HCT116 (cell line): ENCODE measurements around the gene PACSIN2. TPM values are rescaled to one million over a fixed set of nuclear protein-coding genes. Genes with fewer than 3 reads are reported as not detected.

Source experiments
- ATAC-seq: fragments of 200-7000 bp; cut with Tn5 transposase; 2 replicates; pipeline ENCODE4 v1.9.1; 2020; ENCODE audit warnings: mild to moderate bottlenecking, moderate library complexity
- BruUV-seq: library from RNA; stranded (reverse); fragments of 400-500 nt; replicated peaks from 2 replicates; lab custom pipeline; 2021; lab: Mats Ljungman, UMichigan
- CTCF ChIA-PET: fragments of 300-600 bp; sonication (Branson Sonifier 250); formaldehyde crosslinking; loops from one replicate; lab custom pipeline; 2021; ENCODE audit warnings: antibody characterized with exemption; lab: Charles Lee
- POLR2A ChIA-PET: fragments of 300-600, 350-600 bp; sonication (Branson Sonifier 250); formaldehyde crosslinking; loops from one replicate; lab custom pipeline; 2021; ENCODE audit warnings: antibody characterized with exemption; lab: Charles Lee
- RAD21 ChIA-PET, 2 experiments: fragments of 300-600 bp; sonication (Branson Sonifier 250); formaldehyde crosslinking; loops; one replicate each; lab custom pipeline; 2023; ENCODE audit warnings: low total read pairs in 2 of 2; ENCODE audit not compliant: uncharacterized antibody in 2 of 2, unreplicated experiment in 2 of 2, low non-redundant PET in 1 of 2; lab: Charles Lee
- DNase-seq: peaks from one replicate; pipeline ENCODE4 v3.0.0-alpha.2; 2010; ENCODE audit warnings: low read depth, low spot score
- H2AFZ ChIP-seq: fragments of 200-600 bp; shearing (Covaris generic), sonication (generic); 2 replicates; pipeline ENCODE4 v1.6.1; 2017; ENCODE audit warnings: low read depth, mixed run types, mixed read lengths, antibody characterized with exemption, low read length; ENCODE audit not compliant: poor library complexity, severe bottlenecking
- H3K27ac ChIP-seq: 2 replicates; pipeline ENCODE4 v1.5.1; 2012; ENCODE audit warnings: low read depth, low read length
- H3K27me3 ChIP-seq: fragments of 200-600 bp; sonication (generic); 2 replicates; pipeline ENCODE4 v1.6.1; 2016; ENCODE audit warnings: mixed run types, low read length, mixed read lengths; ENCODE audit not compliant: insufficient read depth
- H3K36me3 ChIP-seq, 2 experiments: fragments of 200-500 bp in 1 of 2; fragments of 200-600 bp in 1 of 2; sonication (Bioruptor generic) in 1 of 2; sonication (generic) in 1 of 2; 2 replicates each; pipeline versions ENCODE4 v1.5.1 to v1.6.1; 2014 to 2016; ENCODE audit warnings: low read length in 2 of 2, inconsistent platforms in 1 of 2, mixed read lengths in 1 of 2, mixed run types in 1 of 2; ENCODE audit not compliant: insufficient read depth in 2 of 2, control insufficient read depth in 1 of 2
- H3K4me1 ChIP-seq, 2 experiments: fragments of 200-600 bp in 1 of 2; sonication (generic) in 1 of 2; 2 replicates each; pipeline versions ENCODE4 v1.5.1 to v1.6.1; 2012 to 2017; ENCODE audit warnings: low read length in 2 of 2, inconsistent platforms in 1 of 2, mild to moderate bottlenecking in 1 of 2, mixed read lengths in 1 of 2, mixed run types in 1 of 2, moderate library complexity in 1 of 2; ENCODE audit not compliant: insufficient read depth in 2 of 2, control insufficient read depth in 1 of 2
- H3K4me2 ChIP-seq: fragments of 200-600 bp; sonication (generic); 2 replicates; pipeline ENCODE4 v1.6.1; 2017; ENCODE audit warnings: mixed run types, low read length, mixed read lengths
- H3K4me3 ChIP-seq, 2 experiments: fragments of 200-600 bp in 1 of 2; sonication (generic) in 1 of 2; replicated peaks in 1 of 2; 2 replicates each; pipeline ENCODE4 v1.5.1; 2011 to 2016; ENCODE audit warnings: low read length in 2 of 2, control low read depth in 1 of 2, low read depth in 1 of 2, mild to moderate bottlenecking in 1 of 2, mixed read lengths in 1 of 2, mixed run types in 1 of 2
- H3K79me2 ChIP-seq: fragments of 200-600 bp; sonication (generic); 2 replicates; pipeline ENCODE4 v1.6.1; 2017; ENCODE audit warnings: mild to moderate bottlenecking, mixed run types, low read length, moderate library complexity, mixed read lengths; ENCODE audit not compliant: insufficient read depth
- H3K9ac ChIP-seq: fragments of 200-600 bp; sonication (generic); 2 replicates; pipeline ENCODE4 v1.6.1; 2016; ENCODE audit warnings: low read length, mixed read lengths
- H3K9me2 ChIP-seq: fragments of 200-600 bp; sonication (generic), shearing (Covaris generic); 2 replicates; pipeline ENCODE4 v1.6.1; 2017; ENCODE audit warnings: mixed run types, mild to moderate bottlenecking, moderate library complexity; ENCODE audit not compliant: insufficient read depth
- H3K9me3 ChIP-seq, 2 experiments: fragments of 200-500 bp in 1 of 2; fragments of 200-600 bp in 1 of 2; sonication (Bioruptor generic) in 1 of 2; sonication (generic) in 1 of 2; 2 replicates each; pipeline ENCODE4 v1.6.1; 2014 to 2017; ENCODE audit warnings: low read length in 2 of 2, mixed read lengths in 2 of 2, inconsistent platforms in 1 of 2, low read depth in 1 of 2, mild to moderate bottlenecking in 1 of 2, mixed run types in 1 of 2, moderate library complexity in 1 of 2; ENCODE audit not compliant: control insufficient read depth in 1 of 2, insufficient read depth in 1 of 2
- H4K20me1 ChIP-seq: fragments of 200-600 bp; sonication (generic), shearing (Covaris generic); 2 replicates; pipeline ENCODE4 v1.6.1; 2017; ENCODE audit warnings: mixed run types, mild to moderate bottlenecking, moderate library complexity; ENCODE audit not compliant: insufficient read depth
- CEBPB ChIP-seq: IDR thresholded peaks from 2 replicates; pipeline ENCODE4 v1.6.1; 2012; ENCODE audit warnings: low read depth
- CTCF ChIP-seq, 3 experiments: fragments of 200-600 bp in 1 of 3; sonication (generic) in 1 of 3; IDR thresholded peaks in 2 of 3; conservative IDR thresholded peaks in 1 of 3; 2 replicates each; pipeline ENCODE4 v1.5.1; 2012 to 2017; ENCODE audit warnings: low read depth in 2 of 3, low read length in 2 of 3, antibody characterized with exemption in 1 of 3, borderline replicate concordance in 1 of 3, control low read depth in 1 of 3, mild to moderate bottlenecking in 1 of 3, mixed read lengths in 1 of 3, mixed run types in 1 of 3, moderate library complexity in 1 of 3; ENCODE audit not compliant: insufficient read depth in 1 of 3
- ELF1 ChIP-seq: IDR thresholded peaks from 2 replicates; pipeline ENCODE4 v1.6.1; 2012; ENCODE audit warnings: low read depth, borderline replicate concordance
- EZH2 ChIP-seq: fragments of 200-600 bp; sonication (generic); IDR thresholded peaks from 2 replicates; pipeline ENCODE4 v1.6.1; 2017; ENCODE audit warnings: antibody characterized with exemption, mixed run types
- EZH2phosphoT487 ChIP-seq: fragments of 200-600 bp; IDR thresholded peaks from 2 replicates; pipeline ENCODE4 v1.6.1; 2018; ENCODE audit warnings: antibody characterized with exemption, borderline replicate concordance
- JUND ChIP-seq: IDR thresholded peaks from 2 replicates; pipeline ENCODE4 v1.6.1; 2012
- POLR2A ChIP-seq: IDR thresholded peaks from 2 replicates; pipeline ENCODE4 v1.7.0; 2011; ENCODE audit warnings: borderline replicate concordance; ENCODE audit not compliant: insufficient read depth, insufficient read length; ENCODE audit errors: extremely low read depth
- RAD21 ChIP-seq: IDR thresholded peaks from 2 replicates; pipeline ENCODE4 v1.6.1; 2012; ENCODE audit warnings: low read depth, mild to moderate bottlenecking
- REST ChIP-seq: IDR thresholded peaks from 2 replicates; pipeline ENCODE4 v1.6.1; 2012; ENCODE audit warnings: low read depth
- SIN3A ChIP-seq: IDR thresholded peaks from 2 replicates; pipeline ENCODE4 v1.6.1; 2012; ENCODE audit warnings: low read depth
- SP1 ChIP-seq: IDR thresholded peaks from 2 replicates; pipeline ENCODE4 v1.6.1; 2012; ENCODE audit warnings: low read depth
- SRF ChIP-seq: IDR thresholded peaks from 2 replicates; pipeline ENCODE4 v1.6.1; 2012; ENCODE audit warnings: low read depth
- TCF7L2 ChIP-seq: IDR thresholded peaks from 2 replicates; pipeline ENCODE4 v1.7.0; 2011; ENCODE audit warnings: borderline replicate concordance, inconsistent platforms; ENCODE audit not compliant: insufficient read depth, insufficient read length; ENCODE audit errors: extremely low read depth
- YY1 ChIP-seq: IDR thresholded peaks from 2 replicates; pipeline ENCODE4 v1.6.1; 2011; ENCODE audit warnings: low read length, low read depth, moderate library complexity, mild to moderate bottlenecking; ENCODE audit not compliant: insufficient replicate concordance; ENCODE audit errors: extremely low read depth
- ZBTB33 ChIP-seq: IDR thresholded peaks from 2 replicates; pipeline ENCODE4 v1.6.1; 2011; ENCODE audit warnings: mild to moderate bottlenecking, low read length, moderate library complexity; ENCODE audit not compliant: insufficient replicate concordance; ENCODE audit errors: extremely low read depth
- ZFX ChIP-seq: fragments of 450-650 bp; IDR thresholded peaks from 2 replicates; pipeline ENCODE4 v1.6.1; 2017
- ZNF274 ChIP-seq: fragments of 200-500 bp; sonication (Bioruptor generic); IDR thresholded peaks from 2 replicates; pipeline ENCODE4 v1.6.1; 2014; ENCODE audit warnings: mild to moderate bottlenecking, low read depth, low read length, inconsistent platforms
- intact Hi-C: fragments of 100-400 bp; cut with micrococcal nuclease; formaldehyde crosslinking; loops from 2 replicates; pipeline ENCODE4 v1.10.0; 2022
- total RNA-seq: library from RNA; stranded (reverse); gene quantifications from one replicate; pipeline ENCODE4 v1.2.1, GENCODE V29; 2021; ENCODE audit not compliant: unreplicated experiment

PACSIN2 gene
- total RNA-seq, 1 experiment from 2014 or later = 48.2 TPM

- TF ChIP-seq YY1 (no peak), SIN3A (no peak), ZBTB33 (no peak), ELF1 (no peak), ZNF274 (no peak), REST (no peak), CTCF (IDR thresholded peaks at IDR 0.05 in 2 of 3, conservative IDR thresholded peaks at IDR 0.05 in 1 of 3; ENCODE audit: borderline replicate concordance in 1 of 3, insufficient read depth in 1 of 3, low read depth in 2 of 3, low read length in 2 of 3) (no peak), EZH2phosphoT487 (no peak), RAD21 (no peak), CEBPB (no peak), SP1 (no peak), JUND (no peak), POLR2A (no peak), ZFX (no peak), EZH2 (no peak), SRF (no peak), TCF7L2 (no peak)
- TF ChIP-seq, all 23 proteins: peak for 0
- CTCF ChIA-PET = interaction anchor here (0.6 to 1.3 kb wide), 2 partner anchors 9 to 11 kb away, joined by 4 to 6 read pairs; no protein-coding TSS in a partner anchor
- H3K36me3 ChIP-seq = peaks cover 8 to 22% of the 10 kb centered on the region in 2 experiments; a peak in 3 of 4 replicates
Observed at GRCh38 chr22:42877158-42877557, 137.8 kb downstream of the PACSIN2 start.

More at GRCh38 chr22:42877158-42877557, 137.8 kb downstream of the PACSIN2 start:
- H2AFZ ChIP-seq = no peak overlapping the region
- ChIA-PET RAD21 (no interaction called here), POLR2A (no interaction called here)
- no peak overlapping the region for H3K4me3 ChIP-seq
- H3K4me1 ChIP-seq = no peaks in the 10 kb centered on the region
- H3K79me2 ChIP-seq = no peaks in the 10 kb centered on the region
- intact Hi-C loops = no loop called here
- no peaks in the 10 kb centered on the region for H3K9me3 ChIP-seq
- H3K27ac ChIP-seq = no peak overlapping the region
- H3K4me2 ChIP-seq = no peak overlapping the region
- DNase-seq (no peak), ATAC-seq (no peak)
- H3K27me3 ChIP-seq = no peaks in the 10 kb centered on the region
- no peaks in the 10 kb centered on the region for H4K20me1 ChIP-seq
- no peaks in the 10 kb centered on the region for H3K9me2 ChIP-seq
- no peak overlapping the region for H3K9ac ChIP-seq
- no TSS peak for BruUV-seq
